ENCODE results near the gene MLIP.

The MLIP gene

GRCh38 chr6:54132587-54132986, 21.3 kb downstream of the MLIP start:
- Histone ChIP-seq H3K27ac (no peak overlapping the region), H3K36me3 (no peaks in the 10 kb centered on the region), H3K27me3 (no peaks in the 10 kb centered on the region), H3K4me3 (ENCODE audit: low read depth in 1 of 2, low read length in 1 of 2) (no peak overlapping the region), H3K9me3 (no peaks in the 10 kb centered on the region), H3K4me1 (ENCODE audit: control insufficient read depth in 1 of 2, insufficient read depth in 1 of 2, low read depth in 1 of 2, low read length in 1 of 2) (no peaks in the 10 kb centered on the region)
- TF ChIP-seq, protein P1, sequence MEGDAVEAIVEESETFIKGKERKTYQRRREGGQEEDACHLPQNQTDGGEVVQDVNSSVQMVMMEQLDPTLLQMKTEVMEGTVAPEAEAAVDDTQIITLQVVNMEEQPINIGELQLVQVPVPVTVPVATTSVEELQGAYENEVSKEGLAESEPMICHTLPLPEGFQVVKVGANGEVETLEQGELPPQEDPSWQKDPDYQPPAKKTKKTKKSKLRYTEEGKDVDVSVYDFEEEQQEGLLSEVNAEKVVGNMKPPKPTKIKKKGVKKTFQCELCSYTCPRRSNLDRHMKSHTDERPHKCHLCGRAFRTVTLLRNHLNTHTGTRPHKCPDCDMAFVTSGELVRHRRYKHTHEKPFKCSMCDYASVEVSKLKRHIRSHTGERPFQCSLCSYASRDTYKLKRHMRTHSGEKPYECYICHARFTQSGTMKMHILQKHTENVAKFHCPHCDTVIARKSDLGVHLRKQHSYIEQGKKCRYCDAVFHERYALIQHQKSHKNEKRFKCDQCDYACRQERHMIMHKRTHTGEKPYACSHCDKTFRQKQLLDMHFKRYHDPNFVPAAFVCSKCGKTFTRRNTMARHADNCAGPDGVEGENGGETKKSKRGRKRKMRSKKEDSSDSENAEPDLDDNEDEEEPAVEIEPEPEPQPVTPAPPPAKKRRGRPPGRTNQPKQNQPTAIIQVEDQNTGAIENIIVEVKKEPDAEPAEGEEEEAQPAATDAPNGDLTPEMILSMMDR (IDR thresholded peaks at IDR 0.05) = no peak

DNA sequence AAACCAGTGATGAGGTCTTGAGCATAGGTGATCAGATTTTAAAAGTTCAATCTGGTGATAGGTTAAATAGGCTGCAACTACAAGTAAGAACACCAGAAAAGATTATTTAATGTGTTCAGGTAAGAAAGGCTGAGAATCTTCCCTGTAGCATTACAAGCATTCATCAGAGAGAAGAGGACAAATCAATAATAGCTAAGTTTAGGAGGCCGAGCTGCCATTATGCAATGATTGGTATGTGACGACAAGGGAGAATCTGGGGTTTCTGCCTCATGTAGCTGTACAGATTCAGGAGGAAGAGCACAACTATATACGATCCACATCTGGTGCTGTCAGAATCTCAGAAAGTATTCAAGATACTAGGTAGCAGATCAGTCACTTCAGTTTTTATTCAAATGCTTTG, 21.9 kb downstream of the MLIP start:
- TF ChIP-seq, protein P1 (IDR thresholded peaks at IDR 0.05) = no peak
- no peak overlapping the region for H3K4me3 ChIP-seq (ENCODE audit: low read depth in 1 of 2, low read length in 1 of 2)
- H3K4me1 ChIP-seq (ENCODE audit: control insufficient read depth in 1 of 2, insufficient read depth in 1 of 2, low read depth in 1 of 2, low read length in 1 of 2) = no peaks in the 10 kb centered on the region
- no peaks in the 10 kb centered on the region for H3K36me3 ChIP-seq
- no peak overlapping the region for H3K27ac ChIP-seq
- no peaks in the 10 kb centered on the region for H3K27me3 ChIP-seq
- H3K9me3 ChIP-seq = no peaks in the 10 kb centered on the region

DNA sequence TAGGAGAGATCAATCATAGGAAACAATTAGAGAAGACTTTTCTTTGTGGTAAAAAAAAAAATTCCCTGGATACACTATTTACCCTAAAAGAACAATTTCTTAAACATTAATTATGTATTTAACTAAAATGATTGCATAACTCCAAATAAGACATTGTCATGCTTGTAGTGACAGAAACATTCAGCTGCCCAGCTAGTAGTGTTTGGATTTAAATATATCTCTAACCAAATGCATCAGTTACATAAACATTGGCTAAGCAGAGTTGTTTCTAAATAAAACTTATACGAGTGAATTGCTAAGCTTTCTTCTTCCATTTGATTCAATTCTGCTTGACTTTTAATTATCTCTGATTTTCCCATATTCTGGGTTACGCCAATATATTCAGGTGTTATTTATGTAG, 23.7 kb downstream of the MLIP start:
- Histone ChIP-seq H3K36me3 (no peaks in the 10 kb centered on the region), H3K4me3 (ENCODE audit: low read depth in 1 of 2, low read length in 1 of 2) (no peak overlapping the region), H3K27me3 (no peaks in the 10 kb centered on the region), H3K27ac (no peak overlapping the region), H3K9me3 (no peaks in the 10 kb centered on the region), H3K4me1 (ENCODE audit: control insufficient read depth in 1 of 2, insufficient read depth in 1 of 2, low read depth in 1 of 2, low read length in 1 of 2) (no peaks in the 10 kb centered on the region)
- TF ChIP-seq, protein P1 (IDR thresholded peaks at IDR 0.05) = no peak

GRCh38 chr6:54135665-54136369, 24.6 kb downstream of the MLIP start:
- TF ChIP-seq, protein P1 (IDR thresholded peaks at IDR 0.05) = no peak
- Histone ChIP-seq H3K4me1 (ENCODE audit: control insufficient read depth in 1 of 2, insufficient read depth in 1 of 2, low read depth in 1 of 2, low read length in 1 of 2) (no peaks in the 10 kb centered on the region), H3K27ac (no peak overlapping the region), H3K36me3 (no peaks in the 10 kb centered on the region), H3K9me3 (no peaks in the 10 kb centered on the region), H3K4me3 (ENCODE audit: low read depth in 1 of 2, low read length in 1 of 2) (no peak overlapping the region), H3K27me3 (no peaks in the 10 kb centered on the region)

DNA sequence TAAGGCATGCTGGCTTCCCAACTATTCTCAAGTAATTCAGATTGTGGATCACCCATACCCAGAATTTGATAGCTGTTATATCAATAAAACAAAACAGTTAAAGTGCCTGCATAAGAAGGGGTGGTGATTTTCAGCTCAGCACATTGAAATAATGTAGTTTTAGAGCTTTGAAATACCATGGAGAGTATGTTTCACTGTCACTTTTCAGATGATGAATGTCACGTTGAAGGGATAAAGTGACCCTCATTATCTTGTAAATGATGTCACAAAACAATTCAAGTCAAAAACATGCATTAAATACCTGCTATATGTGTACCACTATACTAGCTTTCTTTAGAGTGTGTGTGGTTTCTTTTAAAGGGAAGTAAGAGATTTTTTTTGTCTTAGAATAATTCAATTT, 27.6 kb downstream of the MLIP start:
- TF ChIP-seq, protein P1 (IDR thresholded peaks at IDR 0.05) = no peak
- H3K36me3 ChIP-seq = no peaks in the 10 kb centered on the region

More for the DNA sequence above, 27.6 kb downstream of the MLIP start:
- no peak overlapping the region for H3K4me3 ChIP-seq (ENCODE audit: low read depth in 1 of 2, low read length in 1 of 2)
- H3K27me3 ChIP-seq = no peaks in the 10 kb centered on the region
- H3K27ac ChIP-seq = no peak overlapping the region
- no peaks in the 10 kb centered on the region for H3K4me1 ChIP-seq (ENCODE audit: control insufficient read depth in 1 of 2, insufficient read depth in 1 of 2, low read depth in 1 of 2, low read length in 1 of 2)
- H3K9me3 ChIP-seq = no peaks in the 10 kb centered on the region

All from neutrophil (primary cell).